ENCODE data around the gene TGFB1.

TGFB1 gene

DNA sequence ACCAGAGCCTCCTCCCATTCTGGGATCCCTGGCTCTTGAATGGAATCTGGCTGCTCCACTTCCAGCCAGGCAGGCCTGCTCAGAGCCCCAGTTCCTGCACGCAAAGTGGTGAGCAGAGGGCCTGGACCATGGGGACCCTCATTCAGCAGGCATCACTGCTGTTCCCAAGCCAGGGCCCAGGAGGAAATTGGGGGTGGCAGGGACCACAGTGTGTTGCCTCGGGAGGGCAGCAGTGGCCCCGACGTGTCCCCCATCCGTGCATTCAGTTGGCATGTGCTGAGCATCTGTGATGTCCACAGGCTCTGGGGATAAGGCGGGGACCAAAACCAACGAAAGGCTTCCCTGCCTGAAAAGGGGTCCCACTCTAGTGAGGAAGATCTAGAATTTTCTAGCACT, 32.5 kb downstream of the TGFB1 start:
- DNase-seq, result no peak

DNA sequence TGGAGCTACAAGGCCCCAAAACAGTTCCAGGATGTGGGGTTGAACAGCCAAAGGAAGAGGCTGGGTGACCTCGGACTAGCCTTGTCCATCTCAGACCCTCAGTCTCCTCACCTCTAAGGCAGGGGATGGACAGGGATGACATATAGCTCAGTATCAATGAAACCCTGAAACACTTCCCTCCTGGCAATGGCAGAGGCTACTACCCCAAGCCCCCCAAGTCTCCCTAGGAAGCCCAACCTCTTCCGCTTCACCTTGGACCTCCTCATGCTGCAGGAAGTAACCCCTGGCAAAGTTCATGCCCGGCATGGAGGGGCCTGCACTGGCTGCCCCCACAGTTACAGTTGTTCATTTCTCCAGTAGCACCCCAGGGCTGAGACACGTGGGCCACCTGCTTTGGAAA, 33.2 kb downstream of the TGFB1 start:
- no peak for DNase-seq

DNA sequence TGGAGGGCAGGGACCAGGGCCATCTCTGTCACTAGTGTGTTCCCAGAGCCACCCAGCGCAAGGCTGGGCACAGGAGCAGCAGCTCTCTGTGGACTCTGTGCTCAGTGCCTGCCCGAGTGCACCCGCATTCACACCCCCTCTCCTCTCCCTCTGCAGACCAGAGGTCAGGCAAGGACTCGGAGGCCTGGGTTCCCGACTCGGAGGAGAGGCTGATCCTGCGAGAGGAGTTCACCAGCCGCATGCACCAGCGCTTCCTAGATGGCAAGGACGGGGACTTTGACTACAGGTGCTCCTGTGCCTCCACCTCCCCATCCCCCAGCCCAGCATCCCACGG, 33.6 kb downstream of the TGFB1 start:
- DNase-seq, result no peak

GRCh38 chr19:41319500-41320184, 34.1 kb downstream of the TGFB1 start:
- DNase-seq, result no peak

DNA sequence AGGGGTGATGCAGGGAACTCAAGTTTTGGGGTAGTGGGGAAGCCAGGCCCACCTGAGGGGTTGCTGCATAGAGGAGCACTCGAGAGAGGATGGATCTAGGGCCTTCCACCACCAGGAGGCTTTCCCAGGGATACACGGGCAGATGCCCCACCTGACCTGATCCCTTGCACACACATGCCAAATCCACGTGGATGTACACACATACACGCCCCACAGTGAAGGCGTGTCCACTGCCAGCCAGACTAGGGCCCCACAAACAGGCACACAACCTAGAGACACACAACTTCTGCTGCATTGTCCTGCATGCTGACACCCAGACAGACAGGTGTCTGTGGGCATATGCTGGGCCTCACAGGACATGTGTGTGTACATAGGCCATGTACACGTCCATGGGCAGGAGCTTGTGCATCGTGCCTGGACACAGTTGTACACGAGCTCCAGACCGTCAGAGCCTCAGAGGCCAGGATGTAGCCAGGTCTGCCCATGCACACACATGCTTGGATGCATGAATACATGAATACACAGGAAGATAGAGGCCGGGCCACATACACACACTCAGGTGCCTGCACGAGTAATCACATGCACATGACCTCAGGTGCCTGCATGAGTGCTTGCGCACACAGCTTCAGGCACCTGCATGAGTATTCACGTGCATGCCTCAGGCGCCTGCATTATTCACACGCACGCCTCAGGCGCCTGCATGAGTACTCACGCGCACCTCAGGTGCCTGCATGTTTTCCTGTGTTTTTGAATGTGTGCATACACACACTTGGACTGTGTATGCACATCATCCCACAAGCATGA, 34.8 kb downstream of the TGFB1 start:
- no peak for DNase-seq

DNA sequence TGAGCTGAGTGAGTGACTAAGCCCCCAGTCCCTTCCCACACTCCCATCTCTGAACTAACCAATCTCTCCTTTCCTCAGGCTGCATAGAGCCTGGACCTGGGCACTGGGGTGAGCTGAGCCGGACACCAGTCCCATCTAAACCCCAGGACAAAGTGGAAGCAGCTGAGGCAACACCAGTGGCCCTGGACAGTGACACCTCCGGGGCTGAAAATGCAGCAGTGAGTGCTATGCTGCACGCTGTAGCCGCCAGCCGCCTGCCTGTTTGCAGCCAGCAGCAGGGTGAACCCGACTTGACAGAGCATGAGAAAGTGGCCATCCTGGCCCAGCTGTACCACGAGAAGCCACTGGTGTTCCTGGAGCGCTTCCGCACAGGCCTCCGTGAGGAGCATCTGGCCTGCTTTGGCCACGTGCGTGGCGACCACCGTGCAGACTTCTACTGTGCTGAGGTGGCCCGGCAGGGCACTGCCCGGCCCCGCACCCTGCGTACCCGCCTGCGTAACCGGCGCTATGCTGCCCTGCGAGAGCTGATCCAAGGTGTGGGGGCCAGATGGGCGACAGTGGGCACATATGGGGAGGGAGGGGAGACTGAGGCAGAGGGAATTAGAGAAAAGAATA, 37.3 kb downstream of the TGFB1 start:
- no peak for DNase-seq

GRCh38 chr19:41311613-41312012, 42.1 kb downstream of the TGFB1 start:
- DNase-seq, result no peak

- DNase-seq, result no peak
Measured at GRCh38 chr19:41311072-41311471, 42.6 kb downstream of the TGFB1 start.

DNA sequence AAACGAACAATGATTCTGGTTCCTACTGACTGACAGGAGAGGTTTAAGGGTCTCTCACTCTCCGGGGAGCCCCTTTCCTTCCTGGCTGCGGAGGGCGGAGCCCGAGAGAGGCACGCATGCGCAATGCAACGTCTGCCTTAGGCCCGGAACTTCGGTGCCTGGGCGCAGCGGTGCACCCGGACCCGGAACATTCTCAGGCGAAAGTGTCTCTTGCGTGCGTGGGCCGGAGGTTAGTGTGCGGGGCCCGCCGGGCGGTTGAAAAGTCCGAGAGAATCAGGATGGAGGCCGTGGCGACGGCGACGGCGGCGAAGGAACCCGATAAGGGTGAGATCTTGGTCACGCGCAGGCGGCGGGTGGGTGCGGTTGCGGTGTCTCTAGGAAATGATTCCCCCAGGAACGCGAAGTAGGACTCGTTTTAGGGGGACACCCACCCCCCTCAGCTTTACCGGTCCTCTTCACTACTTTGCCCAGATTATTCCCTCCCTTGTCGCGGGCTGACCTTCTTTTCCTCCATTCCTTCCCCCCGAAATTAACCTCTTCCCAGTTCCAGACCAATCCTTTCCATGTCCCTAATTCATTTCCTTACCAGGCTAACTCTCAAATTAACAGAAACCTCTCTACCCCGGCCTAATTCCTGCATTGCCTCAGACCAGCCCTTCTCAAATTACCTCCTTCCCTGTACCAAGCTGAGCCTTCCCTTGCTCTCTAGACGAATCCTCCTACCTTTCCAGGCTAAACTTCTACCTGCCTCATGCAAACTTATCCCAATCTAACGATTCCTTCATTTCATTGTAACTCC, 43.5 kb downstream of the TGFB1 start, which contains the start of gene CCDC97:
CCDC97 (plus strand) TSS at position 140 of the 799 bp plus-strand sequence; CDS start at position 279, 139 bp downstream.
- peak; percentile 80 for DNase-seq

DNA sequence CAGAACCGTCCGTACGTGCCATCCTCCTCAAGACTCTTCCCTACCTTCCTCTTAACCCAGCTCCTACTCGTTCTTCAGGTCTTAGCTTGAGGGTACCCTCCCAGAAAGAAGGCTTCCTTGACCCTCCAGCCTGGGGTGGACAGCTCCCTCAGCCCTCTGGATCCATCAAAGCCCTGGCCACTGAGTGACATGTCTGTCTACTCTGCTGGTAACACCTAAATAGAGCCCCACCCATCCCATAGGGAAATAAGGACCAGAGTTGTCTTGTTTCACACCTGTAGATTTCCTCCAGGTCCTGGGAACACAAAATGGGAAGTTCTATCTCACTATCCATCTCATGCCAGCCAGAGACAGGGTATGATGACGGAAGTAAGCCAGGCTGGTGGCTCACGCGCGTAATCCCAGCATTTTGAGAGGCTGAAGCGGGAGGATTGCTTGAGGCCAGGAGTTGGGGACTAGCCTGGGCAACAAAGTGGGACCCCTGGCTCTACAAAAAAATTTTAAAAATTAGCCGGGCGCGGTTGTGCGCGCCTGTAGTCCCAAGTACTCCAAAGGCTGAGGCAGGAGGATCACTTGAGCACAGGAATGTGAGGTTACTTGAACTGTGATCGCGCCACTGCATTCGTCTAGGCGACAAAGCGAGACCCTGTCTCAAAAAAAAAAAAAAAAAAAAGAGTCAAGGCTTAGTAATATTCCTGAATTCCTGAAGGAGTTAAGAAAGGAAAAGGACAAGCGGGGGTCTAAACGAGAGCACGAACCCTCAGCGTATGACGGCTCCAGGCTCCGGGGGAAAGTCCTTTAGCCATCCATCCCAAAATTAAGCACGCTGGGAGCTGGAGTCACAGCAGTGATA, 44.3 kb downstream of the TGFB1 start:
- DNase-seq, result no peak

- DNase-seq, result peak; percentile 98
Measured at GRCh38 chr19:41308450-41309179, 45.1 kb downstream of the TGFB1 start.

GRCh38 chr19:41307954-41308449, 45.7 kb downstream of the TGFB1 start:
- no peak for DNase-seq

GRCh38 chr19:41307090-41307875, 46.4 kb downstream of the TGFB1 start:
- DNase-seq, result no peak

DNA sequence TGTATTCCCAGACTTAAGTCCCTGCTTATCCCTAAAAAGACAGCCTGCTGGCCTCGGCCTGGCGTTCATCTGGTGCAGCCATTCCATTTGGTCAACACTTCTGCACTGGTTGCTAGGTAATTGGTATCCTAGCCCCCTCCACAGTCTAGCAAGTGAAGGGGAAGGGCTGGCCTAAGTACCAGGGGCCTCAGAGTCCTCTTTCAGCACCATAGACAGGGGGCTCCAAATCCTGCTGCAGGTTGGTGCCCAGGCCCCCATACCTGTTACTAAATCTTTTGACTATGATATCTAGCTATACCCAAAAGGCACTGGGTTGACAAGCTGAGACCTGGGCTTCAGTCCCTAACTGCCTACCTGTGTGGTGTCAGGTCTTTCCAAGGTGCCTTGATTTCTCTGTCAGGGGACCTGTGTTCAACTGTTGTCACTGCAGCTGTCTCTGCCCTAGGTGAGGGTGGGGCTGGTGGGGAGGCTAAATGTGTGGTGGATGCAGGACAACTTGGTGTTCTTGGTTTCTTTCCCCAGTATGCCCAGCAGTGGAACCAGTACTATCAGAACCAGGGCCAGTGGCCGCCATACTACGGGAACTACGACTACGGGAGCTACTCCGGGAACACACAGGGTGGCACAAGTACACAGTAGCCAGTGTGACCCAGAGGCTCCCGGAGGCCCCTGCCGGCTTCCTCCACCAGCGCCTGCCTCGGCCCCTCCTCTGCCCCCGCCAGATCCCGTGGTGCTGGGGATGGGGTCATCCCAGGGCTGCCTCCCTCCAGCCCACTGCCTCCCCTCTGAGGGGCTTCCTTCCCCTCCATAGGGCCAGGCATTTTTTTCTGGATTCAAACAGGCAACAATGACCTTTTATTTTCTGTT, 47.6 kb downstream of the TGFB1 start:
- no peak for DNase-seq

- no peak for DNase-seq
Measured at GRCh38 chr19:41304706-41305483, 48.8 kb downstream of the TGFB1 start.

- DNase-seq, result no peak
Measured at GRCh38 chr19:41303954-41304353, 49.8 kb downstream of the TGFB1 start.

- peak; percentile 54 for DNase-seq
Measured at GRCh38 chr19:41302624-41303351, 50.9 kb downstream of the TGFB1 start.

GRCh38 chr19:41300555-41300954, 53.2 kb downstream of the TGFB1 start:
- no peak for DNase-seq
